H1 (cell line): ENCODE measurements around the gene RECK. TPM values are rescaled to one million over a fixed set of nuclear protein-coding genes. Genes with fewer than 3 reads are reported as not detected.
A peak's percentile ranks its signal among the peaks of the same experiment; 100 is the strongest.

Experiments used
- CTCF ChIA-PET: fragments of 300-600 bp; sonication (Branson Sonifier 250); formaldehyde crosslinking; loops from one replicate; lab custom pipeline; 2021; ENCODE audit not compliant: partially characterized antibody; lab: Charles Lee
- POLR2A ChIA-PET: fragments of 300-600 bp; sonication (Branson Sonifier 250); formaldehyde crosslinking; loops from one replicate; lab custom pipeline; 2021; ENCODE audit warnings: inconsistent platforms; ENCODE audit not compliant: partially characterized antibody; lab: Charles Lee
- DNase-seq, 2 experiments: peaks; one replicate each; pipeline versions ENCODE4 v3.0.0 to v3.0.0-alpha.2; 2010 to 2022; ENCODE audit warnings: low spot score in 2 of 2, low read depth in 1 of 2, mixed read lengths in 1 of 2
- FAIRE-seq: peaks from 2 replicates; lab custom pipeline; 2011; peaks lifted over from hg19 to GRCh38; lab: Jason Lieb, UNC
- H2AFZ ChIP-seq: 2 replicates; pipeline ENCODE4 v1.8.1; 2012; ENCODE audit warnings: low read length, inconsistent platforms
- H2AK5ac ChIP-seq: 2 replicates; pipeline ENCODE4 v1.6.1; 2013; ENCODE audit warnings: low read depth, low read length
- H2BK120ac ChIP-seq: replicated peaks from 2 replicates; pipeline ENCODE3; 2013; ENCODE audit warnings: low read depth, low read length, inconsistent platforms
- H2BK12ac ChIP-seq: 2 replicates; pipeline ENCODE4 v1.6.1; 2013; ENCODE audit warnings: low read depth, low read length
- H2BK15ac ChIP-seq: 2 replicates; pipeline ENCODE4 v1.6.1; 2013; ENCODE audit warnings: low read length
- H2BK20ac ChIP-seq: 2 replicates; pipeline ENCODE4 v1.6.1; 2013; ENCODE audit warnings: low read length
- H2BK5ac ChIP-seq: 2 replicates; pipeline ENCODE4 v1.6.1; 2013; ENCODE audit warnings: low read depth, low read length
- H3K14ac ChIP-seq: 2 replicates; pipeline ENCODE4 v1.6.1; 2013; ENCODE audit warnings: inconsistent platforms; ENCODE audit not compliant: insufficient read length
- H3K18ac ChIP-seq: 2 replicates; pipeline ENCODE4 v1.6.1; 2013; ENCODE audit warnings: low read length; ENCODE audit errors: extremely low read depth
- H3K23ac ChIP-seq: 2 replicates; pipeline ENCODE4 v1.6.1; 2013; ENCODE audit warnings: inconsistent platforms; ENCODE audit not compliant: insufficient read length
- H3K23me2 ChIP-seq: 2 replicates; pipeline ENCODE4 v1.6.1; 2013; ENCODE audit warnings: low read depth, low read length
- H3K27ac ChIP-seq: 2 replicates; pipeline ENCODE4 v1.6.1; 2011; ENCODE audit warnings: low read depth, low read length, inconsistent platforms
- H3K27me3 ChIP-seq, 4 experiments: replicated peaks in 1 of 4; 1 replicate in 1 of 4; 2 replicates in 3 of 4; pipeline versions ENCODE4 v1.6.1 to v1.8.1; 2011 to 2013; ENCODE audit warnings: low read length in 3 of 4, mild to moderate bottlenecking in 3 of 4, inconsistent platforms in 2 of 4, mixed read lengths in 2 of 4, moderate library complexity in 1 of 4; ENCODE audit not compliant: control insufficient read depth in 3 of 4, insufficient read depth in 3 of 4; ENCODE audit errors: extremely low read depth in 1 of 4
- H3K36me3 ChIP-seq, 4 experiments: 2 replicates each; pipeline versions ENCODE4 v1.6.1 to v1.8.1; 2011 to 2013; ENCODE audit warnings: mild to moderate bottlenecking in 4 of 4, low read length in 3 of 4, moderate library complexity in 2 of 4, control low read depth in 1 of 4, inconsistent platforms in 1 of 4; ENCODE audit not compliant: insufficient read depth in 4 of 4, control insufficient read depth in 2 of 4
- H3K4ac ChIP-seq: replicated peaks from 2 replicates; pipeline ENCODE3; 2013; ENCODE audit warnings: low read length, low read depth, mixed read lengths, inconsistent platforms; ENCODE audit not compliant: insufficient read length
- H3K4me1 ChIP-seq, 4 experiments: replicated peaks in 1 of 4; 1 replicate in 1 of 4; 2 replicates in 3 of 4; pipeline versions ENCODE4 v1.6.1 to v1.8.1; 2011 to 2013; ENCODE audit warnings: low read length in 3 of 4, inconsistent platforms in 2 of 4, mixed read lengths in 1 of 4; ENCODE audit not compliant: insufficient read depth in 4 of 4, control insufficient read depth in 3 of 4
- H3K4me2 ChIP-seq, 2 experiments: 2 replicates each; pipeline versions ENCODE4 v1.6.1 to v1.8.1; 2011 to 2013; ENCODE audit warnings: low read depth in 2 of 2, low read length in 2 of 2, control low read depth in 1 of 2, inconsistent platforms in 1 of 2, mild to moderate bottlenecking in 1 of 2; ENCODE audit not compliant: insufficient read depth in 1 of 2
- H3K4me3 ChIP-seq, 4 experiments: fragments of 200-600, 300-600 bp in 1 of 4; sonication (generic), shearing (Covaris generic), sonication (Bioruptor Twin) in 1 of 4; 2 replicates each; pipeline versions ENCODE4 v1.5.1 to v1.8.1; 2011 to 2016; ENCODE audit warnings: low read length in 4 of 4, low read depth in 3 of 4, control low read depth in 2 of 4, inconsistent platforms in 2 of 4, mild to moderate bottlenecking in 2 of 4, mixed read lengths in 1 of 4, moderate library complexity in 1 of 4; ENCODE audit not compliant: insufficient read depth in 2 of 4; ENCODE audit errors: extremely low read depth in 1 of 4
- H3K56ac ChIP-seq: replicated peaks from 2 replicates; pipeline ENCODE3; 2013; ENCODE audit warnings: low read depth, mild to moderate bottlenecking, mixed read lengths, low read length, inconsistent platforms; ENCODE audit not compliant: insufficient read length
- H3K79me1 ChIP-seq: 2 replicates; pipeline ENCODE4 v1.6.1; 2013; ENCODE audit warnings: low read depth, low read length, control low read depth
- H3K79me2 ChIP-seq, 2 experiments: 2 replicates each; pipeline versions ENCODE4 v1.6.1 to v1.8.1; 2012 to 2013; ENCODE audit warnings: low read length in 2 of 2, mild to moderate bottlenecking in 2 of 2, inconsistent platforms in 1 of 2; ENCODE audit not compliant: insufficient read depth in 2 of 2, control insufficient read depth in 1 of 2
- H3K9ac ChIP-seq, 4 experiments: replicated peaks in 1 of 4; 1 replicate in 1 of 4; 2 replicates in 3 of 4; pipeline versions ENCODE4 v1.6.1 to v1.8.1; 2011 to 2013; ENCODE audit warnings: low read depth in 3 of 4, low read length in 3 of 4, control low read depth in 2 of 4, mild to moderate bottlenecking in 2 of 4, moderate library complexity in 2 of 4, inconsistent platforms in 1 of 4; ENCODE audit errors: extremely low read depth in 1 of 4
- H3K9me3 ChIP-seq, 2 experiments: 2 replicates each; pipeline versions ENCODE4 v1.6.1 to v1.8.1; 2012 to 2013; ENCODE audit warnings: mild to moderate bottlenecking in 2 of 2, moderate library complexity in 2 of 2, control low read depth in 1 of 2, inconsistent platforms in 1 of 2, low read depth in 1 of 2, low read length in 1 of 2, mixed read lengths in 1 of 2; ENCODE audit not compliant: insufficient read depth in 2 of 2
- H4K20me1 ChIP-seq, 2 experiments: replicated peaks in 1 of 2; 2 replicates each; pipeline versions ENCODE3 to v1.8.1; 2011 to 2013; ENCODE audit warnings: inconsistent platforms in 2 of 2, low read length in 2 of 2, mild to moderate bottlenecking in 1 of 2; ENCODE audit not compliant: insufficient read depth in 2 of 2, control insufficient read depth in 1 of 2
- H4K5ac ChIP-seq: 2 replicates; pipeline ENCODE4 v1.6.1; 2013; ENCODE audit warnings: low read length, low read depth, mixed read lengths, inconsistent platforms; ENCODE audit not compliant: insufficient read length
- H4K8ac ChIP-seq: 2 replicates; pipeline ENCODE4 v1.8.0; 2013; ENCODE audit warnings: mild to moderate bottlenecking, moderate library complexity, low read length, inconsistent platforms; ENCODE audit not compliant: insufficient read depth; ENCODE audit errors: extremely low read depth
- H4K91ac ChIP-seq: replicated peaks from 2 replicates; pipeline ENCODE3; 2013; ENCODE audit warnings: low read length, mixed read lengths, inconsistent platforms; ENCODE audit not compliant: insufficient read length
- TEAD4 ChIP-seq: IDR thresholded peaks from 2 replicates; pipeline ENCODE4 v1.6.1; 2012; ENCODE audit warnings: low read depth, low read length, inconsistent platforms, mixed read lengths
- USF2 ChIP-seq: IDR thresholded peaks from 2 replicates; pipeline ENCODE4 v1.6.1; 2011; ENCODE audit warnings: low read length, improper control_type of control experiment
- WGBS, 2 experiments: shearing (Covaris generic) in 1 of 2; methylation state at CpG; one replicate each; pipeline versions ENCODE4 v1.1.6 to v1.1.7; 2013 to 2015; ENCODE audit warnings: low lambda C conversion rate in 2 of 2, mixed read lengths in 2 of 2, inconsistent platforms in 1 of 2, low coverage in 1 of 2, missing lambda C conversion rate in 1 of 2; ENCODE audit not compliant: insufficient replicate concordance in 2 of 2, insufficient coverage in 1 of 2, insufficient read length in 1 of 2; ENCODE audit errors: extremely low coverage in 1 of 2, missing lambda C conversion rate in 1 of 2; 5-methylcytosine and 5-hydroxymethylcytosine counted together
- polyA plus RNA-seq, 7 experiments: library from polyadenylated mRNA; depleted of rRNA in 3 of 7; stranded (reverse) in 5 of 7; unstranded in 2 of 7; fragments of >200 nt in 5 of 7; fragments of 200-250 nt in 2 of 7; gene quantifications; 1 replicate in 5 of 7; 2 replicates in 1 of 7; 4 replicates in 1 of 7; pipeline versions ENCODE4 v1.2.1 to v1.2.3, GENCODE V29; 2011 to 2013; ENCODE audit warnings: missing spikeins in 2 of 7, mixed read lengths in 2 of 7
- total RNA-seq: library from RNA; stranded (reverse); fragmentation: NEBNext Ultra II Directional; extraction: Animal tissue kit (Norgen Biotek cat#: 25700); gene quantifications from 2 replicates; pipeline ENCODE4 v1.2.1, GENCODE V29; 2021

RECK gene
- total and polyA plus RNA-seq, 2 of the 8 experiments (the other 6 are each of a cell fraction or from before 2014, with no cell fraction given): 5.4 to 9.8 TPM

DNA sequence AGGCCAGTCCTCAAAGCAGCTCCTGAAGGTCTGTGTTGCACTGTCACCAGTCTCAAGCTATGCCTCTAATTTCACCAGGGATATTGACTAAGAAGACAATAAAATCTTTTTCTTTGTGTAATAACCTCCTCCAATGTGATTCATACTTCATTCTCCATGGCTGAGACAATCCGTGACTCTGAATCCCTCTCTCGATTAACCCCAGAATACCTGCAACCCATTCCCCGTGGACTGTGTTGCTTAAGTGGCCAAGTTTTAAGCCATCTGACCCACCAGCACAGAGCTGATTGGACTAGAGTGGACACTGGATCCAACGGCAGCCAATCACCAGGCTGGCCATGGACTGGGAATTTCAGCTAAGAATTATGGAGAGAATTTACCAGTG lies 127.1 kb downstream of the RECK start:
- Histone ChIP-seq H3K4me1 (peaks cover 11 to 25% (median 17%) of the 10 kb centered on the region in 4 experiments), H2AFZ (no peak overlapping the region), H3K4me3 (peak overlapping the region in 1 of 4 experiments; percentile 37; a peak in 1 of 8 replicates)

More for the DNA sequence above, 127.1 kb downstream of the RECK start:
- no peak for DNase-seq
- Histone ChIP-seq H2BK15ac (peak overlapping the region; percentile 89; the same call in 1 of the 2 replicates), H3K14ac (no peak overlapping the region), H2BK20ac (peak overlapping the region; percentile 97), H3K18ac (peak overlapping the region; percentile 96), H3K79me1 (no peaks in the 10 kb centered on the region), H4K8ac (no peak overlapping the region), H4K20me1 (no peaks in the 10 kb centered on the region), H3K4ac (no peak overlapping the region), H2AK5ac (no peak overlapping the region), H3K9me3 (no peaks in the 10 kb centered on the region), H3K27ac (peak overlapping the region; percentile 74; the same call in 1 of the 2 replicates), H2BK5ac (peak overlapping the region; percentile 93), H2BK120ac (peak overlapping the region; percentile 17), H3K27me3 (no peaks in the 10 kb centered on the region), H3K9ac (peak overlapping the region in 1 of 4 experiments; percentile 27; a peak in 2 of 7 replicates), H3K36me3 (no peaks in the 10 kb centered on the region), H2BK12ac (peak overlapping the region; percentile 99), H3K79me2 (no peaks in the 10 kb centered on the region), H4K5ac (no peak overlapping the region), H3K23me2 (peaks cover 2% of the 10 kb centered on the region; the same call in 1 of the 2 replicates), H4K91ac (peak overlapping the region; percentile 63), H3K23ac (no peak overlapping the region), H3K56ac (no peak overlapping the region), H3K4me2 (peak overlapping the region; percentile 60 to 62)
- no peak for FAIRE-seq
- ChIA-PET CTCF (interaction anchor here (0.7 to 10.2 kb wide), 18 partner anchors 8 to 209 kb away, joined by 3 to 153 read pairs (median 5); partner anchors contain the start of genes CLTA and GLIPR2), POLR2A (interaction anchor here (0.7 to 4.4 kb wide), 15 partner anchors 14 to 128 kb away, joined by 3 to 25 read pairs (median 5); partner anchors contain the start of genes CLTA, GLIPR2 and RECK)
- 0 out of 2 replicates have a peak, but pooled peaks have one; percentile 22 for TF ChIP-seq USF2
- TF ChIP-seq TEAD4: no peak
- 87% methylated on average over 4 of the region's 4 CpGs; no CpG with 5 or more reads in 1 of the 2 experiments for WGBS, 2 experiments
